Globus pallidus (tissue), 1 donor: Measurements from ENCODE around the gene LSR.
A peak's percentile ranks its signal among the peaks of the same experiment; 100 is the strongest.
"Not testable (repeated sequence)": the region's sequence is repeated elsewhere in the genome, so short reads cannot be mapped to it uniquely, and the experiment has no call there.

Experiments
- DNase-seq: peaks from one replicate; pipeline ENCODE4 v3.0.0-alpha.2; 2015; ENCODE audit warnings: low spot score

LSR gene

GRCh38 chr19:35219008-35219407 is 29.8 kb upstream of the LSR start:
- DNase-seq: no peak

- no peak for DNase-seq
Observed at GRCh38 chr19:35220315-35220921, 28.4 kb upstream of the LSR start.

GRCh38 chr19:35220973-35221590 is 27.7 kb upstream of the LSR start:
- not testable (repeated sequence) for DNase-seq

- no peak for DNase-seq
Observed at GRCh38 chr19:35222373-35223015, 26.3 kb upstream of the LSR start.

- no peak for DNase-seq
Observed at GRCh38 chr19:35223084-35223790, 25.6 kb upstream of the LSR start.

GRCh38 chr19:35223862-35224505 is 24.8 kb upstream of the LSR start:
- DNase-seq: no peak

- no peak for DNase-seq
Observed at GRCh38 chr19:35224681-35225571, 23.9 kb upstream of the LSR start.

- no peak for DNase-seq
Observed at GRCh38 chr19:35225951-35226350, 22.9 kb upstream of the LSR start.

GRCh38 chr19:35226748-35227147 is 22.1 kb upstream of the LSR start:
- no peak for DNase-seq

GRCh38 chr19:35228177-35228930 is 20.4 kb upstream of the LSR start, which contains the start of gene FAM187B:
Gene FAM187B (minus strand): TSS chr19:35228739. CDS start chr19:35228680, 59 bp downstream.
- DNase-seq: peak; percentile 75

- DNase-seq: no peak
Observed at GRCh38 chr19:35229601-35230000, 19.2 kb upstream of the LSR start.

GRCh38 chr19:35231956-35232645 is 16.7 kb upstream of the LSR start:
- no peak for DNase-seq

- DNase-seq: no peak
Observed at GRCh38 chr19:35232912-35233311, 15.9 kb upstream of the LSR start.

GRCh38 chr19:35236638-35237400 is 12.0 kb upstream of the LSR start:
- DNase-seq: no peak

GRCh38 chr19:35239597-35239996 is 9.2 kb upstream of the LSR start:
- not testable (repeated sequence) for DNase-seq

GRCh38 chr19:35240327-35240726 is 8.5 kb upstream of the LSR start:
- DNase-seq: no peak

- no peak for DNase-seq
Observed at GRCh38 chr19:35241417-35241816, 7.4 kb upstream of the LSR start.

- no peak for DNase-seq
Observed at GRCh38 chr19:35246466-35247092, 2.2 kb upstream of the LSR start.
